GM19025 (cell line): ENCODE results near the gene ADAT1.
"Not testable (repeated sequence)": the region's sequence is repeated elsewhere in the genome, so short reads cannot be mapped to it uniquely, and the experiment has no call there.

Experiments used
- ATAC-seq: cut with Tn5 transposase; IDR thresholded peaks from one replicate; pipeline ENCODE4 v1.9.1; 2021; ENCODE audit warnings: mild to moderate bottlenecking, low read depth, moderate library complexity; ENCODE audit not compliant: unreplicated experiment

Gene ADAT1

GRCh38 chr16:75624921-75625334 lies 1.8 kb upstream of the ADAT1 start:
- no peak for ATAC-seq

- no peak for ATAC-seq
Observed at GRCh38 chr16:75621170-75621477, 2.0 kb downstream of the ADAT1 start.

- no peak for ATAC-seq
Observed at GRCh38 chr16:75620326-75621169, 2.5 kb downstream of the ADAT1 start.

GRCh38 chr16:75618780-75619179 lies 4.3 kb downstream of the ADAT1 start:
- ATAC-seq: no peak

- ATAC-seq: no peak
Observed at GRCh38 chr16:75617121-75617520, 6.0 kb downstream of the ADAT1 start.

GRCh38 chr16:75616521-75617010 lies 6.5 kb downstream of the ADAT1 start:
- no peak for ATAC-seq

GRCh38 chr16:75615619-75616018 lies 7.5 kb downstream of the ADAT1 start:
- no peak for ATAC-seq

- ATAC-seq: no peak
Observed at GRCh38 chr16:75614066-75614897, 8.8 kb downstream of the ADAT1 start.

- no peak for ATAC-seq
Observed at GRCh38 chr16:75606507-75606906, 16.6 kb downstream of the ADAT1 start.

- no peak for ATAC-seq
Observed at GRCh38 chr16:75603241-75603640, 19.8 kb downstream of the ADAT1 start.

- ATAC-seq: no peak
Observed at GRCh38 chr16:75599452-75600277, 23.4 kb downstream of the ADAT1 start.

GRCh38 chr16:75593825-75594820 lies 29.0 kb downstream of the ADAT1 start:
- no peak for ATAC-seq

GRCh38 chr16:75593308-75593707 lies 29.8 kb downstream of the ADAT1 start:
- ATAC-seq: no peak

GRCh38 chr16:75591927-75592326 lies 31.2 kb downstream of the ADAT1 start:
- not testable (repeated sequence) for ATAC-seq

- no peak for ATAC-seq
Observed at GRCh38 chr16:75590920-75591843, 31.9 kb downstream of the ADAT1 start.

GRCh38 chr16:75589306-75589705 lies 33.8 kb downstream of the ADAT1 start:
- no peak for ATAC-seq

- ATAC-seq: no peak
Observed at GRCh38 chr16:75588716-75589115, 34.4 kb downstream of the ADAT1 start.

GRCh38 chr16:75584108-75584507 lies 39.0 kb downstream of the ADAT1 start:
- peak; percentile 55 for ATAC-seq
